Stomach (tissue), 9 donors: ENCODE measurements around the gene TAC4. TPM values are rescaled to one million over a fixed set of nuclear protein-coding genes. Genes with fewer than 3 reads are reported as not detected.
A peak's percentile ranks its signal among the peaks of the same experiment; 100 is the strongest.

Source experiments
- DNase-seq, 2 donors: peaks; one replicate each; pipeline versions ENCODE4 v3.0.0 to v3.0.0-alpha.2; 2013 to 2019
- H3K27ac ChIP-seq, 5 donors: fragments of 200-600 bp in 4 of 5; sonication (generic) in 4 of 5; one replicate each; pipeline ENCODE4 v1.5.1; 2013 to 2019; ENCODE audit warnings: mild to moderate bottlenecking in 1 of 5, moderate library complexity in 1 of 5
- H3K27me3 ChIP-seq, 3 donors: fragments of 200-600 bp; sonication (generic); one replicate each; pipeline ENCODE4 v1.5.1; 2017 to 2019; ENCODE audit warnings: mixed run types in 1 of 3
- H3K36me3 ChIP-seq, 4 donors: fragments of 200-600 bp; sonication (generic); 1 replicate in 3 of 4; 2 replicates in 1 of 4; pipeline ENCODE4 v1.5.1; 2016 to 2019
- H3K4me1 ChIP-seq, 4 donors: fragments of 200-600 bp; sonication (generic); one replicate each; pipeline ENCODE4 v1.5.1; 2016 to 2019
- H3K4me3 ChIP-seq, 4 donors: fragments of 200-600 bp; sonication (generic) in 3 of 4; one replicate each; pipeline ENCODE4 v1.5.1; 2016 to 2019; ENCODE audit warnings: mild to moderate bottlenecking in 1 of 4
- H3K9me3 ChIP-seq, 4 donors: fragments of 200-600 bp; sonication (generic); one replicate each; pipeline ENCODE4 v1.5.1; 2016 to 2019
- EP300 ChIP-seq: sonication (generic); formaldehyde crosslinking; IDR thresholded peaks from one replicate; pipeline ENCODE4 v1.6.1; 2017; ENCODE audit warnings: antibody characterized with exemption
- POLR2A ChIP-seq, 4 donors: fragments of 450-650 bp; IDR thresholded peaks; one replicate each; pipeline ENCODE4 v1.6.1; 2016; ENCODE audit warnings: antibody characterized with exemption in 4 of 4, control low read depth in 2 of 4, mild to moderate bottlenecking in 1 of 4, moderate library complexity in 1 of 4
- POLR2AphosphoS5 ChIP-seq, 3 donors: sonication (generic); formaldehyde crosslinking; IDR thresholded peaks; one replicate each; pipeline ENCODE4 v1.6.1; 2016; ENCODE audit warnings: antibody characterized with exemption in 3 of 3
- WGBS, 5 donors: extraction: QIAGEN DNeasy Blood & Tissue Kit in 3 of 5; methylation state at CpG; one replicate each; pipeline versions ENCODE4 v1.1.5 to v1.1.7; 2013 to 2018; 5-methylcytosine and 5-hydroxymethylcytosine counted together
- intact Hi-C: fragments of 100-400 bp; cut with DNase I; formaldehyde crosslinking; loops from one replicate; pipeline ENCODE4 v1.15.1; 2023; ENCODE audit warnings: low total_unique reads
- polyA plus RNA-seq, 3 donors: library from polyadenylated mRNA; stranded (reverse); fragments of 200-250 nt; gene quantifications; one replicate each; pipeline ENCODE4 v1.2.3, GENCODE V29; 2013
- total RNA-seq, 5 donors: library from RNA; depleted of rRNA; stranded (reverse); fragments of >200 nt; gene quantifications; one replicate each; pipeline versions ENCODE4 v1.1.0 to v1.2.3, GENCODE V29; 2014 to 2016
- TF ChIP-seq, protein P1 (sequence below), 7 experiments: fragments of 450-650 bp in 4 of 7; fragments of 200-600 bp in 3 of 7; sonication (generic) in 3 of 7; IDR thresholded peaks; one replicate each; pipeline ENCODE4 v1.5.1; 2016 to 2019; ENCODE audit warnings: antibody characterized with exemption in 7 of 7, control low read depth in 2 of 7, mild to moderate bottlenecking in 1 of 7
- donor health status: healthy with polysubstance abuse.
- donor health status: Bipolar disorder and iron deficiency.
- donor health status: healthy.

The TAC4 gene
- total and polyA plus RNA-seq, 8 donors, result not detected

DNA sequence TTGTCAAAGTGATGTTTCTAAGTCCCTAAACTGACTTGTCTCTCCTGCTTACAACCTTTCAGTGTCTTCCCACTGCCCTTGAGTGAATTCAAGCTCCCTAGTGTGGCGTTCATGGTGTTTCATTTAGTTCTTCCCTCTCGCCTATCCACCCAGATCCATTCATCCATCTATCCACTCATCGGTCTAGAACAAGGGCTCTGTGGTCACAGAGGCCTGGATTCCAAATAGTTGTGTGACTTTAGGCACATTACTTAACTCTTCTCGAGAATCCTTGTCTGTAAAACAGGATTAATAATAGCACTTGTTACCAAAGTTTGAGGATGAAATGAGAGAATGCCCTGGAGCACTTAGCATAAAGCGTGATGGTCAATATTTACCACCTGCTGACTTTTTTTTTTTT is 870 bp upstream of the TAC4 start:
- no peak for DNase-seq
- WGBS, 5 donors, result 70 to 84% (median 77%) methylated on average over 5 of the region's 5 CpGs
- Histone ChIP-seq H3K4me3 (no peak overlapping the region), H3K4me1 (peaks cover 6 to 48% (median 25%) of the 10 kb centered on the region in 4 donors), H3K27ac (no peak overlapping the region), H3K36me3 (peaks cover 0 to 19% (median 12%) of the 10 kb centered on the region in 4 donors), H3K9me3 (no peaks in the 10 kb centered on the region), H3K27me3 (peaks cover 0 to 7% (median 3%) of the 10 kb centered on the region in 3 donors)
- intact Hi-C loops, result loop anchor here (10.0 kb wide), 1 partner anchor 54 kb away; no protein-coding TSS in a partner anchor
- TF ChIP-seq POLR2AphosphoS5 (IDR thresholded peaks at IDR 0.05), result no peak
- no peak for TF ChIP-seq EP300
- TF ChIP-seq, protein P1, sequence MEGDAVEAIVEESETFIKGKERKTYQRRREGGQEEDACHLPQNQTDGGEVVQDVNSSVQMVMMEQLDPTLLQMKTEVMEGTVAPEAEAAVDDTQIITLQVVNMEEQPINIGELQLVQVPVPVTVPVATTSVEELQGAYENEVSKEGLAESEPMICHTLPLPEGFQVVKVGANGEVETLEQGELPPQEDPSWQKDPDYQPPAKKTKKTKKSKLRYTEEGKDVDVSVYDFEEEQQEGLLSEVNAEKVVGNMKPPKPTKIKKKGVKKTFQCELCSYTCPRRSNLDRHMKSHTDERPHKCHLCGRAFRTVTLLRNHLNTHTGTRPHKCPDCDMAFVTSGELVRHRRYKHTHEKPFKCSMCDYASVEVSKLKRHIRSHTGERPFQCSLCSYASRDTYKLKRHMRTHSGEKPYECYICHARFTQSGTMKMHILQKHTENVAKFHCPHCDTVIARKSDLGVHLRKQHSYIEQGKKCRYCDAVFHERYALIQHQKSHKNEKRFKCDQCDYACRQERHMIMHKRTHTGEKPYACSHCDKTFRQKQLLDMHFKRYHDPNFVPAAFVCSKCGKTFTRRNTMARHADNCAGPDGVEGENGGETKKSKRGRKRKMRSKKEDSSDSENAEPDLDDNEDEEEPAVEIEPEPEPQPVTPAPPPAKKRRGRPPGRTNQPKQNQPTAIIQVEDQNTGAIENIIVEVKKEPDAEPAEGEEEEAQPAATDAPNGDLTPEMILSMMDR (IDR thresholded peaks at IDR 0.05), result no peak
- no peak for TF ChIP-seq POLR2A (IDR thresholded peaks at IDR 0.05)

GRCh38 chr17:49846938-49847712 is 744 bp downstream of the TAC4 start:
- intact Hi-C loops, result loop anchor here (10.0 kb wide), 1 partner anchor 52 kb away; no protein-coding TSS in a partner anchor
- H3K4me1 ChIP-seq, result peaks cover 6 to 53% (median 29%) of the 10 kb centered on the region in 4 donors
- peaks cover 0 to 25% (median 15%) of the 10 kb centered on the region in 4 donors for H3K36me3 ChIP-seq
- 62 to 76% (median 70%) methylated on average over 9 of the region's 9 CpGs for WGBS, 5 donors
- no peak overlapping the region for H3K27ac ChIP-seq
- no peak for DNase-seq
- H3K9me3 ChIP-seq, result no peaks in the 10 kb centered on the region
- TF ChIP-seq, protein P1 (IDR thresholded peaks at IDR 0.05), result no peak
- TF ChIP-seq POLR2A (IDR thresholded peaks at IDR 0.05) (no peak), POLR2AphosphoS5 (IDR thresholded peaks at IDR 0.05) (no peak), EP300 (no peak)
- H3K4me3 ChIP-seq, result no peak overlapping the region
- H3K27me3 ChIP-seq, result peaks cover 0 to 3% (median 0%) of the 10 kb centered on the region in 3 donors

DNA sequence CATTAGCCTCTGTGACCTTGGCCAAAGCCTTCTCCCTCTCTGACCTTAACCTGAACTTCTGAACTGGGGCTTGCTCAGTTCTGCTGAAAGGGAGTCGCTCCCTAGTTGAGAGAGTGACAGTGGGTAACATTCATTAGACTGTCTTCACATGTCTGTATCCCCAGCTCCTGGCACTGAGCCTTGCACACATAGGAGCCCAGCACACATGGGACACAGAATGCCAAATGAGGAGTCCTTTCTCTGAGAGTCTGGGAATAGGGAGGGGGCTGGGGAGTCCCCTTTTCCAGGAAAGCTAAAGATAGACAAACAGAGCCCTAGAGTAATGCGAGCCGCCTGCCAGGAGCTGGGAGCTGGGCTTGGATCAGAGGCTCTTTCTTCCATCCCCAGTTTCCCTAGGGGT is 2.5 kb downstream of the TAC4 start:
- WGBS, 5 donors, result 40 to 69% (median 56%) methylated on average over 3 of the region's 3 CpGs
- peaks cover under 1 to 38% (median 17%) of the 10 kb centered on the region in 4 donors for H3K4me1 ChIP-seq
- H3K9me3 ChIP-seq, result no peaks in the 10 kb centered on the region
- peak overlapping the region in 4 of 5 donors; percentile 9 to 58 (median 32) for H3K27ac ChIP-seq
- DNase-seq, result peak in 1 of 2 donors; percentile 83
- no peak overlapping the region for H3K4me3 ChIP-seq
- peaks cover 0 to 25% (median 15%) of the 10 kb centered on the region in 4 donors for H3K36me3 ChIP-seq
- no peak for TF ChIP-seq EP300
- peak in 1 of 3 donors; percentile 23 for TF ChIP-seq POLR2AphosphoS5 (IDR thresholded peaks at IDR 0.05)
- H3K27me3 ChIP-seq, result no peaks in the 10 kb centered on the region
- intact Hi-C loops, result loop anchor here (10.0 kb wide), 1 partner anchor 51 kb away; no protein-coding TSS in a partner anchor

DNA sequence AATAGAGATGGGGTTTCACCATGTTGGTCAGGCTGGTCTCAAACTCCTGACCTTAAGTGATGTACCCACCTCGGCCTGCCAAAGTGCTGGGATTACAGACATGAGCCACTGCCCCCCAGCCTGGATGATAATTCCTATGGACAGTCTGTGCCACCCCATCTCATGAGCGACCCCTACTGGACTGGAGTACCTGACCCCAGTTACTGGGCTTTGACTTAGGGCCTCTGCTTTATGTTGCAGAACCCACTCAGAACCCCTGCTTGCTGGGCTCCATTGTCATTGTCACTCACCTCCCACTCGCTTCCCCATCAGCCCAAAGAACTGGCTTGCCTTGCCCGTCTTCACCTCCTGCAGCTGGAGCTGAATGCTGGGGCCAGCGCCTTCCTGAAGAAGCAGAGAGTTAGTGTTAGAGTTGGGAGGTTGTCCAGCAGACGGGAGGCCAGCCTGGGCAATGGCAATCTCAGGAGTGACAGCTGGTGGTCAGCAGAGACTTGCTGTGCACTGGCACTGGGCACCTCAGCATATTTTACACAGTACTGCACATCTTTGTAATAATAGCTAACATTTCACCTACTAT is 4.0 kb downstream of the TAC4 start:
- intact Hi-C loops, result loop anchor here (10.0 kb wide), 1 partner anchor 49 kb away; no protein-coding TSS in a partner anchor
- H3K27ac ChIP-seq, result no peak overlapping the region
- no peak for DNase-seq
- no peak overlapping the region for H3K4me3 ChIP-seq
- no peaks in the 10 kb centered on the region for H3K27me3 ChIP-seq
- no peak for TF ChIP-seq POLR2A (IDR thresholded peaks at IDR 0.05)
- no peak for TF ChIP-seq POLR2AphosphoS5 (IDR thresholded peaks at IDR 0.05)
- TF ChIP-seq, protein P1 (IDR thresholded peaks at IDR 0.05), result peak in 3 of 7 experiments; percentile 23 to 28 (median 28)
- no peak for TF ChIP-seq EP300
- peaks cover 0 to 37% (median 16%) of the 10 kb centered on the region in 4 donors for H3K4me1 ChIP-seq
- no peaks in the 10 kb centered on the region for H3K9me3 ChIP-seq
- 81 to 85% (median 83%) methylated on average over 6 of the region's 6 CpGs for WGBS, 5 donors
- peaks cover 0 to 25% (median 16%) of the 10 kb centered on the region in 4 donors for H3K36me3 ChIP-seq
